SHP77 (cell line): ENCODE measurements around the gene TATDN2.
"Not testable (repeated sequence)": the region's sequence is repeated elsewhere in the genome, so short reads cannot be mapped to it uniquely, and the experiment has no call there.

ENCODE experiments used
- DNase-seq, 2 experiments: peaks; one replicate each; lab custom pipeline; 2025; lab: John Stamatoyannopoulos, UW

The TATDN2 gene

GRCh38 chr3:10292505-10293419 lies 44.5 kb downstream of the TATDN2 start, which contains the start of gene GHRL:
GHRL (minus strand) TSS chr3:10292947; CDS start chr3:10290180, 2,767 bp downstream.
- no peak for DNase-seq

GRCh38 chr3:10294030-10294586 lies 45.8 kb downstream of the TATDN2 start:
- no peak for DNase-seq

GRCh38 chr3:10298064-10298463 lies 49.8 kb downstream of the TATDN2 start:
- not testable (repeated sequence) for DNase-seq

GRCh38 chr3:10299175-10299574 lies 50.9 kb downstream of the TATDN2 start:
- no peak for DNase-seq

- no peak for DNase-seq
Observed at GRCh38 chr3:10299679-10300078, 51.4 kb downstream of the TATDN2 start.

GRCh38 chr3:10300087-10300486 lies 51.8 kb downstream of the TATDN2 start:
- DNase-seq: no peak

- DNase-seq: no peak
Observed at GRCh38 chr3:10303105-10303504, 54.8 kb downstream of the TATDN2 start.

- no peak for DNase-seq
Observed at GRCh38 chr3:10303785-10304184, 55.5 kb downstream of the TATDN2 start.

- no peak for DNase-seq
Observed at GRCh38 chr3:10304905-10305304, 56.6 kb downstream of the TATDN2 start.

- DNase-seq: no peak
Observed at GRCh38 chr3:10305331-10305902, 57.2 kb downstream of the TATDN2 start.

GRCh38 chr3:10306156-10306555 lies 57.9 kb downstream of the TATDN2 start:
- no peak for DNase-seq

GRCh38 chr3:10308678-10309077 lies 60.4 kb downstream of the TATDN2 start:
- DNase-seq: no peak

GRCh38 chr3:10309736-10310135 lies 61.5 kb downstream of the TATDN2 start:
- no peak for DNase-seq

GRCh38 chr3:10310578-10310977 lies 62.3 kb downstream of the TATDN2 start:
- DNase-seq: no peak

GRCh38 chr3:10311710-10312109 lies 63.5 kb downstream of the TATDN2 start:
- no peak for DNase-seq

GRCh38 chr3:10312391-10312790 lies 64.1 kb downstream of the TATDN2 start:
- no peak for DNase-seq

- no peak for DNase-seq
Observed at GRCh38 chr3:10312861-10313260, 64.6 kb downstream of the TATDN2 start.

- DNase-seq: no peak
Observed at GRCh38 chr3:10315101-10315500, 66.8 kb downstream of the TATDN2 start.

GRCh38 chr3:10315771-10316344 lies 67.6 kb downstream of the TATDN2 start:
- no peak for DNase-seq

- DNase-seq: no peak
Observed at GRCh38 chr3:10317311-10317960, 69.2 kb downstream of the TATDN2 start.

GRCh38 chr3:10317961-10318350 lies 69.7 kb downstream of the TATDN2 start:
- no peak for DNase-seq

GRCh38 chr3:10319251-10319650 lies 71.0 kb downstream of the TATDN2 start:
- DNase-seq: no peak
